ENCODE data around the gene IL17RB. TPM values are rescaled to one million over a fixed set of nuclear protein-coding genes. Genes with fewer than 3 reads are reported as not detected.

The IL17RB gene
- total RNA-seq, 1 donor from 2014 or later: 2.5 TPM

DNA sequence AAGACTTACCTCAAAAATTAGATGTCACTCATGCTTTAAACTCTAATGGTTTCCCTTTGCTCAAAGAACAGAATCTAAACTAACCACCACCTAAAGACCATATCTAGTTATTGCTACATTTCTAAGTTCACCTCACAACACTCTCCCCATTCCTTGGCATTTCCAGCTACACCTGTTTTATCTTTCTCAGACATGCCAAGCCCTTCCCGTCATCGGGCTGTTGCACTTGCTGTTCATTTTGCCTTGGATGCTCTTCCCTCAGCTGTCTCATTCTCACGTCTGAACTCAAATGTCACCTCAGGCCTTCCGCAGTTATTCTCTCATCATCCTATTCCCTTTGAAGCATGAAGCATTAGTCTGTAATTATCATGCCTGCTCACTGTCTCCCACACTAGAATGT lies 36.6 kb downstream of the IL17RB start:
- H3K4me3 ChIP-seq (ENCODE audit: low read depth, low read length): no peak overlapping the region
- TF ChIP-seq CTCF (conservative IDR thresholded peaks at IDR 0.05; ENCODE audit: low read depth, low read length): no peak
- no peak for DNase-seq (ENCODE audit: low read depth)

DNA sequence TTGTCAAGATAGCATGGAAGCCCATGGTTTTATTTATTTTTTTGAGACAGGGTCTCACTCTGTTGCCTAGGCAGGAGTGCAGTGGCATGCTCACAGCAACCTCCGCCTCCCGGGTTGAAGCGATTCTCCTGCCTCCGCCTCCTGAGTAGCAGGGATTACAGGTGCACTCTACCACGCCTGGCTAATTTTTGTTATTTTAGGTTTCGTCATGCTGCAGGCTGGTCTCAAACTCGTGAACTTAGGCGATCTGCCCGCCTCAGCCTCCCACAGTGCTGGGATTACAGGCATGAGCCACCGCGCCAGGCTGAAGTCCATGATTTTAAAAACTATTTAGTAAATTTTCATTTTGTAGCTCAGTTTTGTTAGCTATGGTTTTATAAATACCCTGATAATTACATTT lies 38.3 kb downstream of the IL17RB start:
- TF ChIP-seq CTCF (conservative IDR thresholded peaks at IDR 0.05; ENCODE audit: low read depth, low read length): no peak
- no peak for DNase-seq (ENCODE audit: low read depth)
- H3K4me3 ChIP-seq (ENCODE audit: low read depth, low read length): no peak overlapping the region

DNA sequence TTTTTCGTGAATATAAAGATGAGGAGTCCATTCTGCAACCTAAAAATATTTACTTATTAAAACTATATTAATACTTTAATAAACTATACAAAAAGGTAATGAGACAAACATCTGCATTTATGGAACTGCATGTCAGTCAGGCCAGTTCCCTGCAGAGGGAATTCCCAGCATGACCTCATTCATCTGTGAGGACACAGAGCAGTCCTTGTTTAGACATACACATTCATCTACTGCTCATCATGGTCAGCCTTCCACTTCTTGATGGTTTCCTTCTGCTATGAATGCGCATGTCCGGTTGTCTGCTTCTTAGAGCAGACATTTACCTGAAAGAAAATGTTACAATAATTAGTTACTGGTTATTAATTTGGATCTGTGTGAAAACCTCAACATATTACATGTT lies 38.9 kb downstream of the IL17RB start:
- no peak for TF ChIP-seq CTCF (conservative IDR thresholded peaks at IDR 0.05; ENCODE audit: low read depth, low read length)
- no peak for DNase-seq (ENCODE audit: low read depth)
- no peak overlapping the region for H3K4me3 ChIP-seq (ENCODE audit: low read depth, low read length)

DNA sequence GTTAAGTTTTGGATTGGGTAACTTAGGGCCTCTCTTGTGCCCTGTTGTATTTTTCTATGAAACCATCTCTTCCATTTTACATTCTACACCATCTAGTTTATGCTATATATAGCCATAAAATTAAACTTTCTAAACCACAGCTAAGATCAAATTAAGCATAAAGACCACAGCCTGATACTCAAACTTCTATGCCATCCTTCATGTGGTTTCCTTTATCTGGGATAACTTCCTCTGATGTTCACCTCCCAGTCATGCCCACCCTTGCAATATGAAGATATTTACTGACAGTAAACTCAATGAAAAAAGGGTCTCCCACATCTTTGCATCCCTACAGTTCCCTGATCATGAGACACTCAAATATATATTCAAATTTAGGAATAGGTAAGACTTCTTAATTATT lies 41.1 kb downstream of the IL17RB start:
- TF ChIP-seq CTCF (conservative IDR thresholded peaks at IDR 0.05; ENCODE audit: low read depth, low read length): no peak
- no peak for DNase-seq (ENCODE audit: low read depth)

DNA sequence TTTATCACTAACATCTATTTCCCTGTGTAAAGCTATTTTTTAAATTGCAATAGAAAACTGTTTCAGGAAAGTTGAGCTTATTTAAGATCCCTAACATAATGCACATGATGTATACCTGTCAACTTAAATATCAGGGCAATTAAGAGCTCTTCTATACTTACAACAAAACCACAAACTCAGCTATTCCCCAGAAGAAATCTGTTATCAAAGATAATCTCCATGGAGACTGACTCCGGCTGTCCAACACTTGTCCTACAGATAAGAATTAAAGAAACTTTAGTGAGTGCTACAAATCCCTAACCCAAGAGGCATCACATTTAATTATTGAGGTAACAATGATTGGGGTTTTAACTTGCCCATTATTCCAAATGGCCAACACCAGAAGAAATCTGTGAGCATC lies 41.9 kb downstream of the IL17RB start:
- TF ChIP-seq CTCF (conservative IDR thresholded peaks at IDR 0.05; ENCODE audit: low read depth, low read length): no peak
- DNase-seq (ENCODE audit: low read depth): no peak
- H3K4me3 ChIP-seq (ENCODE audit: low read depth, low read length): no peak overlapping the region

More for the DNA sequence above, 41.1 kb downstream of the IL17RB start:
- H3K4me3 ChIP-seq (ENCODE audit: low read depth, low read length): no peak overlapping the region

DNA sequence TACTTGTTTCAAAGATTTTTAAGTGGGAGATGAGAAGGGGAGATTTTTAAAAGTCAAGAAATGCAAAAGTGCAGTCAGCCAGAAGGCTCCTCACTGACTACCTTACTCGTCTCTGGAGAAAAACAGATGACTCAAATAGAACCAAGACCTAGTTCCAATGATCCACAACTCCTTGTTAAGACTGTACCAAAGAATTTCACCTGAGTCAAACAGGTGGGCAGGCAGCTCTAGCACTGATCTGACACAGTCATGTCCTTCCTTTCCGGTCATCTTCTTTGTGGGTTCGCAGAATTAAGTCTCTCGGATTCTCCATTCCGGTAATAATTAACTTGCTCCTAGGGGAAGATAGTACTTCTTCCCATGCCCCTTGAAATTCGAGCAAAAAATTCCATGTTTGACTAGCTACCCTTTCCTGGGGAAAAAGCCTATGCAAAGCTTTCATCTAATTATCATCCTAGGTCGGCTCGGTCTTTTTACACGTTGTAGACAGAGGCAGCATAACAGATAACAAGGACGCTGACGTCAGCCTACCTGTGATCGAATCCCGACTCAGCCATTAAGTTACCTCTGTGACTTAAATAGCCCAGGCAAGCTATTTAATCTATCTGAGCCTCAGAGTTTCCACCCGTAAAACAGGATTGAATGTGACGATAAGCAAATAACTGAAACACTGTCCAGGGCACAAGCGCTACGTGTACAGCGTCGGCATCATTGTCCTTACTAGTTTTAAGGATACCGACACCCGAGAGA lies 44.5 kb downstream of the IL17RB start:
- TF ChIP-seq CTCF (conservative IDR thresholded peaks at IDR 0.05; ENCODE audit: low read depth, low read length): no peak
- no peak for DNase-seq (ENCODE audit: low read depth)
- H3K4me3 ChIP-seq (ENCODE audit: low read depth, low read length): peak overlapping the region; percentile 87
